PC-9 (cell line): ENCODE measurements around the gene BAG1. TPM values are rescaled to one million over a fixed set of nuclear protein-coding genes. Genes with fewer than 3 reads are reported as not detected.

Source experiments
- BruUV-seq: library from RNA; stranded (reverse); fragments of 400-500 nt; replicated peaks from 2 replicates; lab custom pipeline; 2021; lab: Mats Ljungman, UMichigan
- CTCF ChIA-PET: fragments of 300-600 bp; sonication (Branson Sonifier 250); formaldehyde crosslinking; loops from one replicate; lab custom pipeline; 2022; ENCODE audit warnings: antibody characterized with exemption; lab: Charles Lee
- POLR2A ChIA-PET: fragments of 300-600 bp; sonication (Branson Sonifier 250); formaldehyde crosslinking; loops from one replicate; lab custom pipeline; 2022; ENCODE audit warnings: antibody characterized with exemption; ENCODE audit not compliant: unreplicated experiment; lab: Charles Lee
- DNase-seq, 2 experiments: peaks; one replicate each; pipeline versions ENCODE4 v3.0.0 to v3.0.0-alpha.2; 2015 to 2022; ENCODE audit warnings: mixed read lengths in 1 of 2
- H2AFZ ChIP-seq: fragments of 200-600 bp; sonication (generic); 2 replicates; pipeline ENCODE4 v1.8.1; 2017; ENCODE audit warnings: antibody characterized with exemption
- H3F3A ChIP-seq: fragments of 200-600 bp; sonication (generic); 2 replicates; pipeline ENCODE4 v1.8.1; 2017; ENCODE audit warnings: antibody characterized with exemption, mild to moderate bottlenecking, low read depth; ENCODE audit not compliant: insufficient read depth
- H3K27ac ChIP-seq: fragments of 200-600 bp; sonication (generic); 2 replicates; pipeline ENCODE4 v1.6.1; 2016; ENCODE audit warnings: mixed run types
- H3K27me3 ChIP-seq: fragments of 200-600 bp; sonication (generic); 2 replicates; pipeline ENCODE4 v1.6.1; 2016; ENCODE audit warnings: low read depth, mixed run types; ENCODE audit not compliant: insufficient read depth
- H3K36me3 ChIP-seq: fragments of 200-600 bp; sonication (generic); 2 replicates; pipeline ENCODE4 v1.6.1; 2016; ENCODE audit warnings: low read depth, mixed run types
- H3K4me1 ChIP-seq: fragments of 200-600 bp; sonication (generic); replicated peaks from 2 replicates; pipeline ENCODE4 v1.6.1; 2016; ENCODE audit warnings: mixed run types; ENCODE audit not compliant: insufficient read depth
- H3K4me2 ChIP-seq: fragments of 200-600 bp; sonication (generic); 2 replicates; pipeline ENCODE4 v1.6.1; 2017; ENCODE audit warnings: mixed run types
- H3K4me3 ChIP-seq: fragments of 200-600 bp; sonication (generic); 2 replicates; pipeline ENCODE4 v1.6.1; 2016; ENCODE audit warnings: mixed run types
- H3K79me2 ChIP-seq: fragments of 200-600 bp; sonication (generic); 2 replicates; pipeline ENCODE4 v1.6.1; 2017; ENCODE audit warnings: low read depth, mixed run types
- H3K9me2 ChIP-seq: fragments of 200-600 bp; sonication (generic); 2 replicates; pipeline ENCODE4 v1.8.1; 2017; ENCODE audit warnings: mild to moderate bottlenecking; ENCODE audit not compliant: insufficient read depth
- H3K9me3 ChIP-seq: fragments of 200-600 bp; sonication (generic); 2 replicates; pipeline ENCODE4 v1.8.1; 2016; ENCODE audit warnings: low read depth; ENCODE audit not compliant: insufficient read depth
- H4K20me1 ChIP-seq: fragments of 200-600 bp; sonication (generic); 2 replicates; pipeline ENCODE4 v1.8.1; 2017; ENCODE audit not compliant: insufficient read depth
- CTCF ChIP-seq: fragments of 200-600 bp; sonication (generic); conservative IDR thresholded peaks from 2 replicates; pipeline ENCODE4 v1.6.1; 2017; ENCODE audit warnings: mixed run types, antibody characterized with exemption, mild to moderate bottlenecking, moderate library complexity
- EZH2 ChIP-seq: fragments of 200-600 bp; sonication (generic); IDR thresholded peaks from 2 replicates; pipeline ENCODE4 v1.8.0; 2017; ENCODE audit warnings: antibody characterized with exemption, low read depth
- intact Hi-C: fragments of 100-400 bp; cut with micrococcal nuclease; formaldehyde crosslinking; loops from one replicate; pipeline ENCODE4 v1.10.0; 2022; ENCODE audit not compliant: unreplicated experiment
- total RNA-seq: library from RNA; stranded (reverse); gene quantifications from 2 replicates; pipeline ENCODE4 v1.2.3, GENCODE V29; 2021

BAG1 gene
- total RNA-seq, 1 experiment from 2014 or later = 21.9 TPM

- DNase-seq = no peak
- no TSS peak for BruUV-seq
Measured at GRCh38 chr9:33285502-33285901, 21.0 kb upstream of the BAG1 start.

GRCh38 chr9:33277484-33277883 lies 13.0 kb upstream of the BAG1 start:
- Histone ChIP-seq H3K79me2 (no peaks in the 10 kb centered on the region), H3K9me2 (no peaks in the 10 kb centered on the region), H3K4me1 (no peaks in the 10 kb centered on the region), H2AFZ (no peak overlapping the region), H4K20me1 (no peaks in the 10 kb centered on the region), H3F3A (no peaks in the 10 kb centered on the region), H3K9me3 (no peaks in the 10 kb centered on the region), H3K36me3 (no peaks in the 10 kb centered on the region; the same call in 1 of the 2 replicates), H3K4me2 (no peak overlapping the region), H3K27me3 (no peaks in the 10 kb centered on the region), H3K4me3 (no peak overlapping the region), H3K27ac (no peak overlapping the region)
- TF ChIP-seq CTCF (no peak), EZH2 (no peak)
- intact Hi-C loops = no loop called here
- CTCF ChIA-PET = no interaction called here
- BruUV-seq = no TSS peak
- POLR2A ChIA-PET = no interaction called here
- DNase-seq = no peak

More at GRCh38 chr9:33285502-33285901, 21.0 kb upstream of the BAG1 start:
- H3K4me1 ChIP-seq = no peaks in the 10 kb centered on the region
- no peak overlapping the region for H3K4me3 ChIP-seq
- no peaks in the 10 kb centered on the region for H4K20me1 ChIP-seq
- POLR2A ChIA-PET = no interaction called here
- H3F3A ChIP-seq = peaks cover 9% of the 10 kb centered on the region; the same call in 1 of the 2 replicates
- no peaks in the 10 kb centered on the region for H3K36me3 ChIP-seq
- no peak overlapping the region for H3K27ac ChIP-seq
- no peaks in the 10 kb centered on the region for H3K79me2 ChIP-seq
- no peaks in the 10 kb centered on the region for H3K9me2 ChIP-seq
- TF ChIP-seq CTCF (no peak), EZH2 (no peak)
- CTCF ChIA-PET = no interaction called here
- no peaks in the 10 kb centered on the region for H3K9me3 ChIP-seq
- H2AFZ ChIP-seq = no peak overlapping the region
- intact Hi-C loops = no loop called here
- H3K27me3 ChIP-seq = no peaks in the 10 kb centered on the region
- no peak overlapping the region for H3K4me2 ChIP-seq

GRCh38 chr9:33273972-33274328 lies 9.4 kb upstream of the BAG1 start:
- H4K20me1 ChIP-seq = no peaks in the 10 kb centered on the region
- intact Hi-C loops = no loop called here
- POLR2A ChIA-PET = interaction anchor here (0.5 kb wide), 1 partner anchor 47 kb away, joined by 3 read pairs; no protein-coding TSS in a partner anchor
- no peaks in the 10 kb centered on the region for H3F3A ChIP-seq
- no peak overlapping the region for H2AFZ ChIP-seq
- H3K4me3 ChIP-seq = no peak overlapping the region
- no peak overlapping the region for H3K4me2 ChIP-seq
- H3K79me2 ChIP-seq = no peaks in the 10 kb centered on the region
- BruUV-seq = no TSS peak
- H3K36me3 ChIP-seq = peaks cover 5% of the 10 kb centered on the region; the same call in 1 of the 2 replicates
- DNase-seq = no peak
- CTCF ChIA-PET = no interaction called here
- H3K27ac ChIP-seq = no peak overlapping the region
- no peaks in the 10 kb centered on the region for H3K9me2 ChIP-seq
- TF ChIP-seq EZH2 (no peak), CTCF (no peak)
- no peaks in the 10 kb centered on the region for H3K4me1 ChIP-seq
- H3K27me3 ChIP-seq = no peaks in the 10 kb centered on the region
- no peaks in the 10 kb centered on the region for H3K9me3 ChIP-seq
